ENCODE measurements around the gene RMC1.

RMC1 gene

DNA sequence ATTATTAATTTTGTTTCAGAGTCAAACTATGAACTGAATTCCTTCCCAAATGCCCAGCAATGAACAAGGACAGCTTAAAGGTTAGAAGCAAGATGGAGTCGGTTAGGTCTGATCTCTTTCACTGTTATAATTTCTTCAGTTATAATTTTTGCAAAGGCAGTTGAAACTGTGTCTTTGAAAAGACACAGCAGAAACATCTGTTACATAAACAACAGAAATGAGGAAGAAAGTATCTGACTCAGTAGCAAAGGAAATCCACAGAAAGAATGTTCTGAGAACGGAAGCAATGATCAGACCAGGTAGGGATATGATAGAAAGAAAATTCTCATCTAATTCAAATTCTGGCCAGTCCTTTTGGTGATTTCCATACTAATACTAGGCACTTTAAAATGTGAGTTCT, 5.2 kb upstream of the RMC1 start:
- DNase-seq = peak in 2 of 3 donors; percentile 71 to 84
- peaks cover 0 to 1% (median 0%) of the 10 kb centered on the region in 5 experiments for H3K9me3 ChIP-seq (ENCODE audit: control extremely low read depth in 1 of 5, control insufficient read depth in 4 of 5, insufficient read depth in 2 of 5, low read depth in 1 of 5, low read length in 4 of 5)
- H3K4me3 ChIP-seq (ENCODE audit: control insufficient read depth in 1 of 7, extremely low read depth in 1 of 7, insufficient read depth in 4 of 7, low read depth in 2 of 7, low read length in 6 of 7) = peak overlapping the region in 2 of 7 experiments; percentile 19 to 51
- H3K27me3 ChIP-seq (replicated peaks in 2 of 5; ENCODE audit: control insufficient read depth in 4 of 5, insufficient read depth in 5 of 5, low read length in 4 of 5) = no peaks in the 10 kb centered on the region
- H3K27ac ChIP-seq (ENCODE audit: insufficient read depth in 1 of 2, low read depth in 1 of 2, low read length in 2 of 2, poor library complexity in 1 of 2, severe bottlenecking in 2 of 2) = peak overlapping the region; percentile 55 to 69
- 20% methylated on average over 1 of the region's 2 CpGs for WGBS (ENCODE audit: insufficient coverage)
- ChIA-PET CTCF (interaction anchor here (0.7 to 3.8 kb wide), 14 partner anchors 8 to 87 kb away, joined by 3 to 32 read pairs (median 6); no protein-coding TSS in a partner anchor), POLR2A (interaction anchor here (1.1 to 1.8 kb wide), 3 partner anchors 10 to 44 kb away, joined by 3 to 7 read pairs (median 4); no protein-coding TSS in a partner anchor)
- H3K4me1 ChIP-seq (ENCODE audit: control extremely low read depth in 1 of 4, control insufficient read depth in 4 of 4, insufficient read depth in 4 of 4, low read length in 3 of 4) = peaks cover 27 to 72% (median 56%) of the 10 kb centered on the region in 4 experiments
- H3K36me3 ChIP-seq (ENCODE audit: control insufficient read depth in 4 of 4, insufficient read depth in 4 of 4, low read length in 3 of 4) = no peaks in the 10 kb centered on the region

DNA sequence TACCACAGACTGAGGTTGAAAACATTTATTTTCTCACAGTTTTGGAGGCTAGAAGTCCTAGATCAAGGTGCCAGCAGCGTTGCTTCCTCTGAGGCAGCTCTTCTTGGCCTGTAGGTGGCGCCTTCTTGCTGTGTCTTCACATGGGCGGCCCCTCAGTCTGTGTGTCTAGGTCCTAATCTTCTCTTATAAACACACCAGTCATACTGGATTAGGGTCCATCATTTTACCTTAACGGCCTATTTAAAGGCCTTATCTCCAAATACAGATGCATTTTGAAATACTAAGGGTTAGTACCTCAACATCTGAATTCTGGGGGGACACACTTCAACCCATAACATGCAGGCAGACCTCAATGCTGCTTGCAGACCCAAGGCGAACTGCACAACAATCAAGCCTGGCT, 4.4 kb upstream of the RMC1 start:
- H3K4me1 ChIP-seq (ENCODE audit: control extremely low read depth in 1 of 4, control insufficient read depth in 4 of 4, insufficient read depth in 4 of 4, low read length in 3 of 4) = peaks cover 27 to 76% (median 58%) of the 10 kb centered on the region in 4 experiments
- CTCF ChIA-PET = interaction anchor here (0.7 to 3.8 kb wide), 14 partner anchors 9 to 86 kb away, joined by 3 to 32 read pairs (median 6); no protein-coding TSS in a partner anchor

DNA sequence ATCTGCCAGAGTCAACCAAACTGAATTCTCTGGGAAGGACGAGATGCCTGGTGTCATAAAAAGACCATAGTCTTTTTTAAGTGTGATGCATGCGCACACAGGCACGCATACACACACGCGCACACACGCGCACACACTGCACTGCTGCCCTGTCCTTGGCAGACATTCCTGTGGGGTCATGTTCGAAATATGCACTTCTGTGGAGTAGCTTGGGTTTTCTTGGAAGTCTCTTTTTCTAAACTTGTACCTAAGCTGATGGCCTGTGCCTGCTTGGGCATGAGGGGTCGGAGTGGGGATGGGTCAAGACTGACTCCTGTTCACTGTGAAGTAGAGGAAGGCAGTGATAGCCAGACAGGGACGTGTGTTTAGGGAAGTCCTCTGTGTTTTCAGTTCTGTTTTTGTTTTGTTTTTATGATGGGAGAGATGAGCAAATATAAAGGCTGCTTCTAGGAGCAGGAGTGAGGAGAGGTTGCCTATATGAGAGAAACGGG, 4.0 kb upstream of the RMC1 start:
- Histone ChIP-seq H3K4me3 (ENCODE audit: control insufficient read depth in 1 of 7, extremely low read depth in 1 of 7, insufficient read depth in 4 of 7, low read depth in 2 of 7, low read length in 6 of 7) (peak overlapping the region in 3 of 7 experiments; percentile 26 to 52 (median 42)), H3K36me3 (ENCODE audit: control insufficient read depth in 4 of 4, insufficient read depth in 4 of 4, low read length in 3 of 4) (no peaks in the 10 kb centered on the region), H3K27me3 (replicated peaks in 2 of 5; ENCODE audit: control insufficient read depth in 4 of 5, insufficient read depth in 5 of 5, low read length in 4 of 5) (no peaks in the 10 kb centered on the region), H3K27ac (ENCODE audit: insufficient read depth in 1 of 2, low read depth in 1 of 2, low read length in 2 of 2, poor library complexity in 1 of 2, severe bottlenecking in 2 of 2) (peak overlapping the region in 1 of 2 experiments; percentile 69), H3K9me3 (ENCODE audit: control extremely low read depth in 1 of 5, control insufficient read depth in 4 of 5, insufficient read depth in 2 of 5, low read depth in 1 of 5, low read length in 4 of 5) (no peaks in the 10 kb centered on the region), H3K4me1 (ENCODE audit: control extremely low read depth in 1 of 4, control insufficient read depth in 4 of 4, insufficient read depth in 4 of 4, low read length in 3 of 4) (peaks cover 29 to 81% (median 62%) of the 10 kb centered on the region in 4 experiments)
- ChIA-PET CTCF (interaction anchor here (0.6 to 3.8 kb wide), 13 partner anchors 8 to 86 kb away, joined by 3 to 32 read pairs (median 6); no protein-coding TSS in a partner anchor), POLR2A (interaction anchor here (1.4 to 1.8 kb wide), 2 partner anchors 11 to 45 kb away, joined by 4 to 7 read pairs; no protein-coding TSS in a partner anchor)
- peak in 2 of 3 donors; percentile 55 to 60 for DNase-seq
- 81% methylated on average over 10 of the region's 11 CpGs for WGBS (ENCODE audit: insufficient coverage)

More for the DNA sequence above, 4.4 kb upstream of the RMC1 start:
- no peaks in the 10 kb centered on the region for H3K36me3 ChIP-seq (ENCODE audit: control insufficient read depth in 4 of 4, insufficient read depth in 4 of 4, low read length in 3 of 4)
- DNase-seq = peak; percentile 75 to 92 (median 87)
- H3K9me3 ChIP-seq (ENCODE audit: control extremely low read depth in 1 of 5, control insufficient read depth in 4 of 5, insufficient read depth in 2 of 5, low read depth in 1 of 5, low read length in 4 of 5) = no peaks in the 10 kb centered on the region
- POLR2A ChIA-PET = interaction anchor here (1.1 to 1.8 kb wide), 3 partner anchors 11 to 45 kb away, joined by 3 to 7 read pairs (median 4); no protein-coding TSS in a partner anchor
- peak overlapping the region; percentile 55 to 69 for H3K27ac ChIP-seq (ENCODE audit: insufficient read depth in 1 of 2, low read depth in 1 of 2, low read length in 2 of 2, poor library complexity in 1 of 2, severe bottlenecking in 2 of 2)
- peak overlapping the region in 5 of 7 experiments; percentile 13 to 52 (median 26) for H3K4me3 ChIP-seq (ENCODE audit: control insufficient read depth in 1 of 7, extremely low read depth in 1 of 7, insufficient read depth in 4 of 7, low read depth in 2 of 7, low read length in 6 of 7)
- 47% methylated on average over 4 of the region's 5 CpGs for WGBS (ENCODE audit: insufficient coverage)
- H3K27me3 ChIP-seq (replicated peaks in 2 of 5; ENCODE audit: control insufficient read depth in 4 of 5, insufficient read depth in 5 of 5, low read length in 4 of 5) = no peaks in the 10 kb centered on the region

DNA sequence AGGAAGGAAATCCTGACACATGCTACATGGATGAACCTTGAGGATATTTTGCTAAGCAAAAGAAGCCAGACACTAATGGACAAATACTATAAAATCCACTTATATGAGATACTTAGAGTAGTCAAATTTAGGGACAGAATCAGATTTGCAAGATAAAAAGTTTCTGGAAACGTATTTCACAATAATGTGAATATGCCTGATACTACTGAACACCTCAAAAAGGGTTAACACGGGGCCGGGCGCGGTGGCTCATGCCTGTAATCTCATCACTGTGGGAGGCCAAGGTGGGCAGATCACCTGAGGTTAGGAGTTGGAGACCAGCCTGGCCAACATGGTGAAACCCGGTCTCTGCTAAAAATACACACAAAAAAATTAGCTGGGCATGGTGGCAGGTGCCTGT, 1.7 kb upstream of the RMC1 start:
- Histone ChIP-seq H3K4me1 (ENCODE audit: control extremely low read depth in 1 of 4, control insufficient read depth in 4 of 4, insufficient read depth in 4 of 4, low read length in 3 of 4) (peaks cover 31 to 72% (median 59%) of the 10 kb centered on the region in 4 experiments), H3K4me3 (ENCODE audit: control insufficient read depth in 1 of 7, extremely low read depth in 1 of 7, insufficient read depth in 4 of 7, low read depth in 2 of 7, low read length in 6 of 7) (no peak overlapping the region), H3K36me3 (ENCODE audit: control insufficient read depth in 4 of 4, insufficient read depth in 4 of 4, low read length in 3 of 4) (peaks cover 0 to 4% (median 0%) of the 10 kb centered on the region in 4 experiments), H3K27me3 (replicated peaks in 2 of 5; ENCODE audit: control insufficient read depth in 4 of 5, insufficient read depth in 5 of 5, low read length in 4 of 5) (no peaks in the 10 kb centered on the region), H3K27ac (ENCODE audit: insufficient read depth in 1 of 2, low read depth in 1 of 2, low read length in 2 of 2, poor library complexity in 1 of 2, severe bottlenecking in 2 of 2) (no peak overlapping the region), H3K9me3 (ENCODE audit: control extremely low read depth in 1 of 5, control insufficient read depth in 4 of 5, insufficient read depth in 2 of 5, low read depth in 1 of 5, low read length in 4 of 5) (no peaks in the 10 kb centered on the region)
- ChIA-PET CTCF (interaction anchor here (0.8 to 3.8 kb wide), 2 partner anchors 10 to 29 kb away, joined by 3 to 24 read pairs; no protein-coding TSS in a partner anchor), POLR2A (no interaction called here)
- no peak for DNase-seq
- 93% methylated on average over 3 of the region's 6 CpGs for WGBS (ENCODE audit: insufficient coverage)

DNA sequence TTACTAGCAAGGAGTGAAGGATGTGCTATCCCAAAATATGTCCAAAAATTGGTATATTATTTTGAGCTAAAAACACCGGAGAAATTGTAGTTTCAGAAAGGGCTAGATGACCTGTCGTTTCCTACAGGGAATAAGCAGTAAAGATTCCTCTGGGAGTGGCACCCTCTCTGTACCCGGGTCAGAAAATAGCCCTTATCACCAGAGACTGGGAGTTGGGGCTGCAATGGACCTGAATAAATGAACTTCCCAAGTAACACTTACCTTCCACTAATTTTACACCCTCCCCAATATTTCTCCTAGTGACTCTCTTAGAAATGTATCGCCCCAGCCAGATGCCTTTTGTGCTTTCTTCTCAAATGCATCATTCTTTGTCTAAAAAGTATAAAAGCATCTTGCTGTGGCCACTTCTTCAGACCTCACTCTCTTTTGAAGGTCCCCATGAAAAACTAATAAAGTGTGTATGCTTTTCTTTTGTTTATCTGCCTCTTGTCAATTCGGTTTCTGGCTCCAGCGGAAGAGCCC, 734 bp upstream of the RMC1 start:
- ChIA-PET CTCF (interaction anchor here (0.6 to 5.0 kb wide), 7 partner anchors 8 to 89 kb away, joined by 3 to 23 read pairs (median 3); no protein-coding TSS in a partner anchor), POLR2A (interaction anchor here (0.6 to 1.7 kb wide), 2 partner anchors 15 to 1781 kb away, joined by 4 to 6 read pairs; no protein-coding TSS in a partner anchor)
- 24% methylated on average over 5 of the region's 6 CpGs for WGBS (ENCODE audit: insufficient coverage)
- Histone ChIP-seq H3K4me3 (ENCODE audit: control insufficient read depth in 1 of 7, extremely low read depth in 1 of 7, insufficient read depth in 4 of 7, low read depth in 2 of 7, low read length in 6 of 7) (peak overlapping the region; percentile 68 to 92 (median 85)), H3K4me1 (ENCODE audit: control extremely low read depth in 1 of 4, control insufficient read depth in 4 of 4, insufficient read depth in 4 of 4, low read length in 3 of 4) (peaks cover 26 to 65% (median 54%) of the 10 kb centered on the region in 4 experiments), H3K9me3 (ENCODE audit: control extremely low read depth in 1 of 5, control insufficient read depth in 4 of 5, insufficient read depth in 2 of 5, low read depth in 1 of 5, low read length in 4 of 5) (no peaks in the 10 kb centered on the region), H3K27me3 (replicated peaks in 2 of 5; ENCODE audit: control insufficient read depth in 4 of 5, insufficient read depth in 5 of 5, low read length in 4 of 5) (no peaks in the 10 kb centered on the region), H3K27ac (ENCODE audit: insufficient read depth in 1 of 2, low read depth in 1 of 2, low read length in 2 of 2, poor library complexity in 1 of 2, severe bottlenecking in 2 of 2) (peak overlapping the region; percentile 84 to 94), H3K36me3 (ENCODE audit: control insufficient read depth in 4 of 4, insufficient read depth in 4 of 4, low read length in 3 of 4) (peaks cover 2 to 9% (median 4%) of the 10 kb centered on the region in 4 experiments)
- DNase-seq = no peak

DNA sequence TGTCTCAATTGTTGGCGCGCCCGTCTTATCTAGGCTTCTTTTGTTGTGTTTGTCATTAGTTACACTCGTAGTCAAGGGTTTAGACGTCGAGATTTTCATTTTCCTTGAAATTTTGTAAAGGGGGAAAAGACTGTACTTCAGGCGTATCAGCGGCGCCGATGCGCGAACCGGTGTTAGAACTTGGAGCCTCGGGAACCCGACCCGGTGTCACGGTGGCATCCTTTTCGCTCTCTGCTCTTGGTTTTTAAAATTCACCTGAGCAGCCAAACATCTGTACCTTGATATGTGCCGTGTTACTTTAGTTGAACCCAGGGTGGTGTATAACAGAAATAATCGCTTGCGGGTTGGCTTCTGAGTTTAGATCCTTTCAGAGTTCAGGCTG, 643 bp downstream of the RMC1 start:
- Histone ChIP-seq H3K4me3 (ENCODE audit: control insufficient read depth in 1 of 7, extremely low read depth in 1 of 7, insufficient read depth in 4 of 7, low read depth in 2 of 7, low read length in 6 of 7) (peak overlapping the region; percentile 49 to 92 (median 85)), H3K4me1 (ENCODE audit: control extremely low read depth in 1 of 4, control insufficient read depth in 4 of 4, insufficient read depth in 4 of 4, low read length in 3 of 4) (peaks cover 19 to 51% (median 43%) of the 10 kb centered on the region in 4 experiments), H3K27ac (ENCODE audit: insufficient read depth in 1 of 2, low read depth in 1 of 2, low read length in 2 of 2, poor library complexity in 1 of 2, severe bottlenecking in 2 of 2) (peak overlapping the region; percentile 19 to 94), H3K9me3 (ENCODE audit: control extremely low read depth in 1 of 5, control insufficient read depth in 4 of 5, insufficient read depth in 2 of 5, low read depth in 1 of 5, low read length in 4 of 5) (no peaks in the 10 kb centered on the region), H3K27me3 (replicated peaks in 2 of 5; ENCODE audit: control insufficient read depth in 4 of 5, insufficient read depth in 5 of 5, low read length in 4 of 5) (no peaks in the 10 kb centered on the region), H3K36me3 (ENCODE audit: control insufficient read depth in 4 of 4, insufficient read depth in 4 of 4, low read length in 3 of 4) (peaks cover 2 to 18% (median 16%) of the 10 kb centered on the region in 4 experiments)
- POLR2A ChIA-PET = no interaction called here
- CTCF ChIA-PET = interaction anchor here (1.0 to 5.0 kb wide), 3 partner anchors 13 to 245 kb away, joined by 3 to 23 read pairs (median 4); no protein-coding TSS in a partner anchor
- 5% methylated on average over 17 of the region's 21 CpGs for WGBS (ENCODE audit: insufficient coverage)
- DNase-seq = no peak
